ENCODE measurements around the gene HUNK.
A peak's percentile ranks its signal among the peaks of the same experiment; 100 is the strongest.
"Not testable (repeated sequence)": the region's sequence is repeated elsewhere in the genome, so short reads cannot be mapped to it uniquely, and the experiment has no call there.

Gene HUNK

DNA sequence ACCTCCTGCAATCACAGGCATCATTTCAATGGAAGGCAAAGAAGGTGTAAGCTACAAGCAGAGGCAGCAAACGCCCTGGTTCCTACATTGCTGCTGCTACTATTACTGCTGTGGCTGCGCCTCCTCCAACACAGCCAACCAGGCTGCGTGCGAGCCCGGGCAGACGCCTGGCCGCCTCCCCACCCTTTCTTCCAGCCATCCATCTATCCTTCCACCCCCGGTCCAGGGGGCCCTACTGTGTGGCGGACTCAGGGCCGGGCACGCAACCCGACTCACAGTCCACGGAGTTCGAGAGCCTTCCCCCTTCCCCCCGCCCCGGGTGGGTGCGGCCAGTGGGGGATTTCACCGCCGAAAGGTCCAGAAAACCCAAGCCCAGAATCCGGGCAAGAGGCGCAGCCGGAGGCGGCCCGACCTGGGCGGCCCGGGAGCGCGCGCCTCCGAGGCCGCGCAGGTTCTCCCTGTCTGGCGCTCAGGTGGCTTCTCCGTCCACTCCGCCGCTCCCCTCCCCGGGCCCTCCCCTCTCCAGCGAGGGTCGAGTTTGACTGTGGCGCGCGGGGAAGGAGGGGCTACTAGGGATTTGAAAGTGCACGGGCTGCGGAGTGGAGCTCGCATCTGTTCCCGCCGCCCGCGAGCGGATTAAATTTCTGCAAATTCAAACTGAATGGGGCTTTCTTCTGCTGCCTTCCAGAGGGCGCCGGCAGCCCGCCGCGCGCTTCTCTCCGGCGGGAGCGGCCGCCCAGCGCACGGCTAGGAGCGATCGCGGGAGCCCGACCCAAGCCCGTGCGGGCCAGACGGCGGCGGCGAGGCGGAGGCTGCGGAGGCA is at the start of gene HUNK:
Gene HUNK, plus strand, starts transcription at position 569 of the 823 bp plus-strand sequence. CDS start 655 bp downstream, outside the sequence.
- peak; percentile 85 for DNase-seq

DNA sequence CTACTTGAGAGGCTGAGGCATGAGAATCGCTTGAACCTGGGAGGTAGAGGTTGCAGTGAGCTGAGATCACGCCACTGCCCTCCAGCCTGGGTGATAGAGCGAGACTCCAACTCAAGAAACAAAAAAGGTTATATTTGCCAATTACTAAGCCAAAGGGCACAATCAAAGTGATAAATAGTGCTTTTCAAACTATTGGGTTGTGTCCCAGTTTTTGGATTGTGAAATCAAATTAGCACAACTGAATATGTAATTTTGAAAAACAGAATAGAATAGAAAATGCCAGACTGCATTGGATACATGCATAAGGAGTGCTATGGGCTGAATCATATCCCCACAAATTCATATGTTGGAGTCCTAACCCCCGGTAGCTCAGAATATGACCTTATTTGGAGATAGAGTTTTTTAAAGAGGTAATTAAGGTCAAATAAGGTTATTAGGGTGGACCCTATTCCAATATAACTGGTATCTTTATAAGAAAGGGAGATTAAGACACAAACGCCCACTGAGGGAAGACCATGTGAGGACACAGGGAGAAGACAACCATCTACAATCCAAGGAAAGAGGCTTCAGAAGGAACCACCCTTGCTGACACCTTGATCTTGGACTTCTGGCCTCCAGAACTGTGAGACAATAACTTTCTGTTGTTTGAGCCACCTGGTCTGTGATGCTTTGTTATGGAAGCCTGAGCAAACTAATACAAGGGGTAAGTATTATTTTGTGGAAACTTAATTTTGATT is 42.9 kb upstream of the HUNK start:
- no peak for DNase-seq

DNA sequence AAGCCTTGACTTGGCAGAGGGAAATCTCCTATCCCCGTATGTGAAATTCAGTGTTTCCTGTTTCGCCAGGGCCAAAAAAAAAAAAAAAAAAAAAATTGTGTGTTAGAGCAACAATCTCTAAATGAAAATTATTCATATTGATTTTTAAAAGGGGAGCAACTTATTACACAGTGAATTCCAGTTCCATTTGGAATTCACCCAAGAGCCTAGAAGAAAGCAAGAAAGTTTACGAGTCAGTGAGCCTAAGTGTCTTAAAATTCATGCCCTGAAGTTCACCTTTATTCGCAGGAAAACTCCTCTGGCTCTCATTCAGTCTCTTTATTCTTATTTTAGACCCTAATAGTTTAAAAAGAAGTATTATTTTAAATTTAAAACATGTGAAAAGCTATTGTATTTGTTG is 42.1 kb upstream of the HUNK start:
- DNase-seq, result no peak

DNA sequence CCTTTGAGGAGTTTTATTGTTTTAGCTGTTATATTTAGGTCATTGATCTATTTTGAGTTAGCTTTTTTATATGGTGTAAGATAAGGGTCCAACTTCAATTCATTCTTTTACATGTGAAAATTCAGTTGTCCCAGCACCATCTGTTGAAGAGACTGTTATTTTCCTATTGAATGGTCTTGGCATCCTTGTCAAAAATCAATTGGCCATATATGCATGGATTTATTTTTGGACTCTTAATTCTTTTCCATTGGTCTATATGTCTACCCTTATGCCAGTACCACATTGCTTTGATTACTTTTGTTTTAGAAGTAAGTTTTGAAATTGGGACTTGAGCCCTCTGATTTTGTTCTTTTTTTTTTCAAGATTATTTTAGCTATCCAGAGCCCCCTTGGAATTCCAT is 35.8 kb upstream of the HUNK start:
- DNase-seq, result no peak

DNA sequence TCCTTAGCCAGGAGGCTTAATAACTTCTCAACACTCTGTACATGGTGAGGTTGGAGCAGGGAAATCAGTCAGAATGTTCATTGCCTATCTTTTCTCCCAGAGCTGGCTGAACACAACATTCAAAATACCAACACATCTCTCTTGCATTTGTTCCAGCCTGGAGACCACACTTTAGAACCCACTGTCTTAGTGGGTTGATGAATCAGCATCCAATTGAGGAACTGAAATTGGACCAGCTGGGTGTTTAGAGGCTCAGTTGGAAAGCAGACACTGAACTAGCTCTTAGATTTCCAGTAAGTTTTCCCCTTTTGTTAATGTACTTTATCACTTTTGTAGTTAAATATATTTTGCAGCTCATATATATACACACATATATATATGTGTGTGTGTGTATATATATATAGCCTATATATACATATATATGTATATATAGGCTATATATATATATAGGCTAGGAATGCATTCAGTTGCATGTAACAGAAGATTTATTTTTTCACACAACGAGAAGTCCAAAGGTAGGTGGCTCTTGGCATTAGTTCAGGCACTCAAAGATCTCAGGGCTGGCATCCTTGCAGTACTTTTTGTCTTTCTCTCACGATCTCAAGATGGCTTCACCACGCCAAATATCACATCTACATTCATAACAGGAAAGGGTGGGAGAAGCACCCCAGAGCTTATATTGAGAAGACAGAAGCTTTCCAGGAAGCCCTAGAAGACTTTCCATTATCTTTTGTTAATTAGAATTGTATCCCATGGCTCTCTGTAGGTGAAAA is 35.0 kb upstream of the HUNK start:
- DNase-seq, result no peak

DNA sequence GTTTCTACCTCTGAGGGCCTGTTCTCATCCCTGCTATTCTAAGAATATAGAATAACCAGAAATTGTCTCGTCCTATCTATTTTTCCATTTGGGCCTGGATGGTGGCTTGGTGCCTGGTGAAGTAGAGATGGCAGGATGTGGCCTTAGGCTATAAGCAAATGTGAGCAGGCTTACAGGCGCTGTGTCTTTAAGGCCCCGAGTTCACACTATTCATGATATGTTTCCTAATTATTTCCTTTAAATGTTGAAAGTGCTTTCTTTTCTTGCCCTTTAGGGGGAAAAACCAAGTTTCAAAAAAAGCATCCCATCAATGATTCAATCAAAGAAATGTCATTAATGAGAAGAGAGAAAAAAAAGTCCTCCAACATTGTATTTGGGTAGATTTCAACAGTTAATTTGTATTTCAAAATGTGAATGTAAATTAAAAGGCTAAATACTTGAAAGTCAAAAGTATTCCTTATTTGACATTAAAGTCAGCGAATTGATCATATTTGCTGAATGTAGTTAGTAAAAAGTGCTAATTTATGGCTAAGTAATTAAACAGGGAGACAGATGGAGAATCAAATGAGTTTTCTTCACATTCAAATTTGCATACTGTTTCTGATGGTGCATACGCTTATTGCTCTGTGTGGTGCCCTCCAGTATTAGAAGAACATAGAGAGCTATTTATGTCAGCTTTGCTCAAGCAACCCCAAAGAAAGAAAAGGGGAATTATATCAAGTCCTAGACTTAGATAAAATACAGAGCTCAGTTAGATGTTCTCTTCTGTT is 34.0 kb upstream of the HUNK start:
- no peak for DNase-seq

DNA sequence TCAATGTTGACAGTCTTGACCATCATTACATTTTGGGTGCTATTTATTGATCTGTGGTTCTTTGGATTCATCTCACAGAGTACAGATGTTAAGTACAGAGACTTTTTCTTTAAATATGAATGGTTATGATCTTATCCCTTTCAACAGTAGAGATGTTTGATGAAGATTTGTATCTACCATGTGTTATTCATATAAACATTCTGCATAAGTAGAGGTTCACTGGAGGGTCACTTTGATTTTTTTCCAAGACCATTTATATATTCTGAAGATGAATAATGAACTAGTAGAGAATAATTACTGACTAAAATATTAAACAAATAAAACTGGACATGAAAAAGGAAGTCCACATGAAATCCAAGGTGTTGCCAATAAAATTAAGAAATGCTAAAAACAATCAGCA is 28.6 kb upstream of the HUNK start:
- no peak for DNase-seq

DNA sequence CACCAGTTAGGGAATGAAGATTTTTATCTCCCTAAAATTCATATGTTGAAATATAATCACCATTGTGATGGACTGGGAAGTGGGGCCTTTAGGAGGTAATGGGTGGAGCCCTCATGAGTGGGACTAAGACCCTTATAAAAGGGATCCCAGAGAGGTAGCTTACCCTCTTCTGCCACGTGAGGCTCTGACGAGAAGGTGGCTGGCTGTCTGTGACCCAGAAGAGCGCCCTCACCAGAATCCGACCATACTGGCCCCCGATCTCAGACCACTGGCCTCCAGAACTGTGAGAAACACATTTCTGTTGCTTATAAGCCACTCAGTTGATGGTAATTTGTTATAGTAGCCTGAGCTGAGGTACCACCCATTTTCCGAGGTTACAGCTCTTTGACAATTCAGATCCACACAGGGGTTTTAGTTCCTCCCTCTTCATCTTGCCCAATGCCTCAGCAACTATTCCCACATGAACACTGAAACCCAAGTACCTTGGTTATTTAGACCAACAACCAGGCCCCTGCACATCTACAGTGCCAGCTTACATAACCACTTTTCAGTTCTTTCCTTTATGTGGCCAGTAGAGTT is 27.6 kb upstream of the HUNK start:
- no peak for DNase-seq

DNA sequence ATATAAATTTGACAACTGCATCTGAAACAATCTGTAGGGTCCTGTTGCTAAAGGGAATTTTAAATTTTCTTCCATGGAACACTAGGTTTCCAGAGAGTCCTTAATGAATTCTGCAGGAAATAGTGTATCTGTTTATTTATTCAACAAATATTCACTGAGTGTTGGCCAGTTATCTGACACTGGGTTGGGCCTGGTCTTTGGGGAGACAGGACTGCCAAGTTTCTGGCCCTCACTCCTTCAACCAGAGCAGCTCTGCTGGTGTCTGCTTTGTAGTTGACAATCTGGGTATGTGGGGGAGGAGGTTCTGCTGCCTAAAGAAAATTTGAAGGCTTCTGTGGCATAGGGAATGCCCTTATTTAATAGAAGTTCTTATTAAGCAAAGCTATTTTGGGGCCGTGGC is 26.1 kb upstream of the HUNK start:
- DNase-seq, result no peak

DNA sequence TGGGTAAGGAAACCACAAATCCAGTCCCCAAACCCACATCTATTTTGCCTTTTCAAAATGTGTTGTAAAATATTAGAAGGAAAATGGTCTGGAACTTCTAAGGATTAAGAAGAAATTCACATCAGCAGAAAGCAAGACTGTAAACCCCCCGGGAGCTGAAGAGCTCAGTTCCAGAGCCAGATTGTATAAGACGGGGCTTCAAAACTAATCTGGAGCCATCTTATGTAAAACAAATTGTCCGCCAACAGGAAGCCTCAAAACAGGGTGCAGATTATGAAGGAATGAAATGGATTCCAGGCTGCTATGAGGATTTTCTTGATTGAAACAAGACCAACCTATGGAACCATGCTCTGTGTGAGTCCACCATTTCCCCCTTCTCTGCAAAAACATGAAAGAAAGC is 25.1 kb upstream of the HUNK start:
- DNase-seq, result no peak

DNA sequence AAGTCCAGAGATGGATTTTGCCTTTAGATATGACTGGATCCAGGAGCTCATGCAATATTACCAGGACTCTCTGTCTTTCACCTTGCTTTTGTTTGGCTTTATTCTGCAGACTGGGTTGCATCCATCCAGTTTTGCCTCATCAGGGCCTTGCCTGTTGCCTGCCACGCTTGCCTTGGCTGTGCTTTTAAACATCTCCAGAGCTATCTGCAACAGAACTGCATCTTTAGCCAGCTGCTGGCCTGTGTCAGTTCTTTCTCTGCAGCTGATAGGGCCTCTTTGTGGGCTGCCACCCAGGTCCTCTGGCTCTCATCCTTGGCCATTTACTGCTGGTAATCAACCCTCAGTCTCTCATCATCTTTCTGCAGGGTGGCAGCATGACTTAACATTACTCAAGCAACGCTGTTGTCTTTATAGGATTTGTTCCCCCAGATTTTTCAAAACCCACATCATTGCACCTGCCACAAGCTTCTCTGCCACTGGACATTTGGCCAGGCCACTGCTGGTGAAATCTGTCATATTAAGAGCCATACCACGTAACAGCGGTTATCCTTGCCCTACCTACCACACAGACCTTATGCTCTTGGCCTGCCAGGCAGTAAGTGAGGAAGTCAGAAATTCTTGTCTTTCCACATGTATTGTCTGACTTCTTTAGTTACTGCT is 24.4 kb upstream of the HUNK start:
- DNase-seq, result no peak

DNA sequence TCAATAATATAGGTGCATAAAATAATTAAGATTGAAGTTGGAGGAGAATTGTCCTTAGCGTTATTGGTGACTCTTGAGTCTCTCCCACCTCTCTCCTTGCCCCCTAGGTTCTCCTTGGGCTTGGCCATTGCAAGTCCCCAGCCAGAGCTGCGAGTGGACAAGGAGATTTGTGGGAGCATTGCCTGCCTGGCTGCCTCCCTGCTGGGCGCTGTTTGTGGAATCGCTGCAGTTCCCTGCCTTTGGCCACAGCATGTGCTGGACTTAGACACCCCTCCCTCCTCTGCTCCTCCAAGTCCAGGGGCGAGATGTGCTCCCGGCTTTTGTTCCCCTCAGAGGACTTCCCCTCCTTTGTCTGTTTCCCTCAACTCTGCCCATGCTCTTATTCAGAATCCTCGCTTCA is 21.9 kb upstream of the HUNK start:
- DNase-seq, result no peak

DNA sequence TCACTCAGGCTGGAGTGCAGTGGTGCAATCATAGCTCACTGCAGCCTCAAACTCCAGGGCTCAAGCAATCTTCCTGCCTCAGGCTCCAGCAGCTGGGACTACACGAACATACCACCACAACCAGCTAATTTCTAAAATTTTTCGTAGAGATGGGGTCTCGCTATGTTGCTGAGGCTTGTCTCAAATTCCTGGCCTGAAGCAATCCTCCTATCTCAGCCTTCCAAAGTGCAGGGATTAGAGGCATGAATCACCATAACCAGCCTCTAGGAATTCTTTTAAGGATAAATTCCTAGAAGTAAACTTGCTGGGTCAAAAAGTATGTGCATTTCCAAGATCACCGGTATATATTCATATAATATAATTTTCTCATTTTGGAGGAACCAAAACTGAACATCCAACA is 17.6 kb upstream of the HUNK start:
- no peak for DNase-seq

DNA sequence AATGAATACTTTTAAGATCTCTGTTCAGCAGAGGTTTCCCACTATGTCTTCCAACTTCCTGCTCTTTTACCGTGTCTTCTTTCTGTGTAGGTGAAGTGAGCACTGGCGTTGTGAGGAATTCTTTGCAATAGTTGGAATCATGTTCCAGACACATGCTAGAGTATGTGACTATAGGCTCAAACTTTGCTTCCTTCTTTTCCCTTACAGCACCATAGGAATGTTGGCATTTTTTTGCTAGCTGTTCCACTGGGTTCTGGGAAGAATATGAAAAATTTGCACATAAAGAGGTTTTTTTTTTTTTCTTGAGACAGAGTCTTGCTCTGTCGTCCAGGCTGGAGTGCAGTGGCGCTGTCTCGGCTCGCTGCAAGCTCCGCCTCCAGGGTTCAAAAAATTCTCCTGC is 15.7 kb upstream of the HUNK start:
- no peak for DNase-seq

DNA sequence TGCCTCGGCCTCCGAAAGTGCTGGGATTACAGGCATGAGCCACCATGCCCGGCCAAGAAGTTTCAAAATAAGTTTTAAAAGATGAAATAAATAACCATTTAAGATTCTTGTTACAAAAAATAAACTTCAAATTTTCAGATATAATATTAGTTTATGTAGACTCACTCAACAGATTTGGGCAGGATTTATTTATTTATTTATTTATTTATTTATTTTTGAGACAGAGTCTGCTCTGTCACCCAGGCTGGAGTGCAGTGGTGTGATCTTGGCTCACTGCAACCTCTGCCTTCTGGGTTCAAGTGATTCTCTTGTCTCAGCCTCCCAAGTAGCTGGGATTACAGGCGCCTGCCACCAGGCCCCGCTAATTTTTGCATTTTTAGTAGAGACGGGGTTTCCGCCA is 15.2 kb upstream of the HUNK start:
- not testable (repeated sequence) for DNase-seq

DNA sequence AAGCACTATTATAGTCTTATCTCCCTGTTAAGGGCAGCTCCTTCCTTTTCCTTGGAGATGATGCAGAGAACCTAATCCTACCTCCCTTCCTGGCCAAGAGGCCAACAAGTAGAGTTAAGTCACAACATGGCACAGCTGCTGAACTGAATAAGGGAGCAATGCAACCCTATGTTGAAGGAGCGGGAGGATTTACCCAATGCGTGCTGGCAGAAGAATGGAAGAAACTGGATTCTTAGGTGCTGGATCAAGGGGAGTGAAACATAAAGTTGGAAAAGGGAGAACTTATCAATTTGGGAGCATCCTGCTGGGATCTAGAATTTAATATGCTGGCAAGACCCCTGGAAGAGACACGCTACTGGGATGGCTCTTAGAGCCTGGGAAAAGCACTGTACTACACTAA is 12.0 kb upstream of the HUNK start:
- DNase-seq, result no peak

DNA sequence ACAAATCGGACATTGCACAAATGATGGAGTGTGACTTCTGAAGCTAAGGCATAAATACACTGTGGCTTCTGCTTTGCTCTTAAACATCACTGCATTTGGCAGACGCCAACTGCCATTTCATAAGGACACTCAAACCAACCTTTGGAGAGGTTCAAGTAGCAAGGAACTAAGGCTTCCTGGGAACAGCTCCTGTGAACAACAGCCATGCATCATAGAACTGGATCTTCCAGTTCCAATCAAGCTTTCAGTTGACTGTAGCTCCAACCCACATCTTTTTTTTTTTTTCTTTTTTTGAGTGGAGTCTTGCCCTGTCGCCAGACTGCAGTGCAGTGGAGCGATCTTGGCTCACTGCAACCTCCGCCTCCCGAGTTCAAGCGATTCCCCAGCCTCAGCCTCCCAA is 10.7 kb upstream of the HUNK start:
- no peak for DNase-seq

DNA sequence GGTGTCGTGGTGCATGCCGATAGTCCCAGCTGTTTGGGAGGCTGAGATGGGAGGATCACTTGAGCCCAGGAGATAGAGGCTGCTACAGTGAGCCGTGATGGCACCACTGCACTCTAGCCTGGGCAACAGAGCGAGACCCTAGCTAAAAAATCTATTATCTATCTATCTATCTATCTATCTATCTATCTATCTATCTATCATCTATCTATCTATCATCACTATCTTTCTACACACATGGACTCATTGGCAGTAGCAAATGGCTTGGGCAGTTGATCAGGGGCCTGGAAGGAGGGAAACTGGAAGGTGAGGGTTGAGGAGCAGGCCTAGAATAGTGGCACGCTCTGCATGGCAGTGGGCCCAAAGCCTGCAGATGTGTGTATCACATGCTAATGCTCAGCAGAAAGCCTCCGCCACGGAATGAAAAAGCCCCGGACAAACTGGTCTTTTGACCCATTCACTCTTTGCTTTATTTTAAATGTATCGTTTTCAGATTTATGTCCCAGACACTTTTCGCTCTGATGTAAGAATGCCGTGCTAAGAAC is 7.3 kb upstream of the HUNK start:
- DNase-seq, result no peak

DNA sequence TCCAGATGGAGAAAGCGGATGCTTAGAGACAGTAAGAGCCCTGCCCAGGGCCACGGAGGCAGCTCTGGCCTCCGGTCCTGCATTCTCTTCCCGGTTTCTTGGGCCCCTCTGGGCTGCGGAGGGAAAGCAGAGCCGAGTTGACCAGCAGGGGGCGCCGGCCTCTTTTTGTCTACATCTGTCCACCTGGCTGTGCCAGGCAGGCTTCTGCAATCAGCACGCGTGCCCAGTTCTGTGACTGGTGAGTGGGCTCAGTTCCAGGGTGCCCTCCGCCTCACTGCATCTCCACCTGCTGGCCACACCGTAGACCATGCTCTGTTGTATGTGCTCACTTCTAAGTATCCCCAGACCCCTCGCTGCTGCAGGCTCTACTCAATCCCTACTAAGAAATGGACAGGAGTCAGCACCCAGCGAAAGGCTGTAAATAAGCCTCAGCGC is 6.7 kb upstream of the HUNK start:
- DNase-seq, result peak; percentile 80

DNA sequence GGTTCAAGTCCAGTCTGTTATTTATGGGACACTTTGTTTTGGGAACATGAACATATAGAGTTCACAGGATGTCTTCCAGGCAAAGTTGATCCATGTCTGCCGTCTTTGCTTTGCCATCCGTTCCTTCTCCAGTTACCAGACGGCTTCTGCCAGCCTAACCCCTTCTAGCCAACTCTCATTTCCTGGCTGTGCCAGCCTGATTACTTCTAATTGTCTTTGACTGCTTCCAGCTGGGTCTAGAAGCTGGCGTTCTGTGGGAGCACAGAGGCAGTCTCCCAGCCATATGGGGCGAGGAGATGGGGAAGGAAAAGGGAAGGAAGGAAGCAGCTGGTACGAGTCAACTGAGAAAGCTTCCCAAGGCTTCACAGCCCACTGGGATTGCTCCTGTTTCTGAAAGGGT is 3.1 kb upstream of the HUNK start:
- DNase-seq, result peak; percentile 34

DNA sequence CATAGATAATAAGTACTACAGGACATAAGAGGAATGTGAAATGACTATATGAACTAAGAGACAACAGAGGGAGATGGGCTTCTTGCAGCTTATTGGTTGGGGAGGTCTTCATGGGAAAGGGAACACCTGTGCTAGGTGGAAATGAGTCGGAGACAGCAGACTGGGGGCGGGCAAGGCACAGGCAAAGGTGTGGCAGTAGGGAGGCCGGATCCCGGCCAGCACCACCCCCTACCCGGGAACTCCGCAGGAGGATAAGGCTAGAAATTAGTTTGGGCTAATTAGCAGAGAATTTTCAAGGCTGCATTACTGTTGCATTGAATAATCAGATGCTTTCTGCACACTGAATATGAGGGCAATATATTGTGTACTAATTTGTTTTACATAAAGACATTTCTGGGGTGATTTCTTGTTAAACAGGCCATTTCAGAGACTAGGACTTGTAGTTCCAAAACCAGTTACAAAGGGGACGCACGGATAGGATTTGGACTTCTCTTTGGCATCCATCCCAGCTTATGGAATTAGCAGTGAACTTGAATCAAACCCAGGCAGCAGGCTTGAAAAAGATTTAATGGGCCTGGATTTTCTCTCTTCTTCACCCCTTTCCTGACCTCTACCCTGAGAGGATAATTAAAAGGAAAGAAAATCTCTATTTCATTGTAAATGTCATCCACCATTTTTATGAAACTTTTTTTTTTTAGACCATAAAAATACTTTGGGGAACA is 2.2 kb upstream of the HUNK start:
- no peak for DNase-seq
